GM23338 (cell line): Measurements from ENCODE around the gene IYD. TPM values are rescaled to one million over a fixed set of nuclear protein-coding genes. Genes with fewer than 3 reads are reported as not detected.

Experiments
- ATAC-seq: fragments of 200-7000 bp; cut with Tn5 transposase; 3 replicates; pipeline ENCODE4 v1.9.1; 2020
- DNase-seq: peaks from one replicate; pipeline ENCODE4 v3.0.0-alpha.2; 2015; ENCODE audit warnings: low spot score
- H2AFZ ChIP-seq: fragments of 200-600 bp; sonication (generic); 2 replicates; pipeline ENCODE4 v1.8.0; 2016; ENCODE audit warnings: antibody characterized with exemption, mild to moderate bottlenecking, moderate library complexity
- H3F3A ChIP-seq: fragments of 200-600 bp; sonication (generic); replicated peaks from 2 replicates; pipeline ENCODE4 v1.8.0; 2017; ENCODE audit warnings: antibody characterized with exemption, mixed run types, low read depth
- H3K27ac ChIP-seq: fragments of 200-600 bp; sonication (generic); 2 replicates; pipeline ENCODE4 v1.6.1; 2016; ENCODE audit warnings: low read depth
- H3K27me3 ChIP-seq: fragments of 200-600 bp; sonication (generic); 2 replicates; pipeline ENCODE4 v1.8.0; 2016; ENCODE audit warnings: mild to moderate bottlenecking, mixed run types, moderate library complexity; ENCODE audit not compliant: insufficient read depth
- H3K36me3 ChIP-seq: fragments of 200-600 bp; sonication (generic); 2 replicates; pipeline ENCODE4 v1.8.0; 2016; ENCODE audit warnings: mild to moderate bottlenecking; ENCODE audit not compliant: insufficient read depth
- H3K4me1 ChIP-seq: fragments of 200-600 bp; sonication (generic); 2 replicates; pipeline ENCODE4 v1.8.0; 2016; ENCODE audit warnings: mild to moderate bottlenecking, moderate library complexity; ENCODE audit not compliant: insufficient read depth
- H3K4me2 ChIP-seq: fragments of 200-600 bp; sonication (generic); 2 replicates; pipeline ENCODE4 v1.7.1; 2017; ENCODE audit warnings: mixed run types
- H3K4me3 ChIP-seq: fragments of 200-600 bp; sonication (generic); 2 replicates; pipeline ENCODE4 v1.6.1; 2016; ENCODE audit warnings: mixed run types
- H3K79me2 ChIP-seq: fragments of 200-600 bp; sonication (generic); replicated peaks from 2 replicates; pipeline ENCODE4 v1.8.0; 2017; ENCODE audit warnings: mild to moderate bottlenecking; ENCODE audit not compliant: insufficient read depth
- H3K9me2 ChIP-seq: fragments of 200-600 bp; sonication (generic); 2 replicates; pipeline ENCODE4 v1.8.0; 2017; ENCODE audit not compliant: insufficient read depth
- H4K20me1 ChIP-seq: fragments of 200-600 bp; sonication (generic); replicated peaks from 2 replicates; pipeline ENCODE4 v1.8.0; 2017; ENCODE audit warnings: mild to moderate bottlenecking; ENCODE audit not compliant: insufficient read depth
- H3K27ac Mint-ChIP-seq: 2 replicates; pipeline ENCODE4 v1.8.0; 2020; ENCODE audit warnings: inconsistent platforms, mild to moderate bottlenecking, moderate library complexity, mixed read lengths
- H3K27me3 Mint-ChIP-seq: 3 replicates; pipeline ENCODE4 v1.8.0; 2022; ENCODE audit warnings: low read depth, mild to moderate bottlenecking, moderate library complexity, mixed read lengths, inconsistent platforms; ENCODE audit not compliant: insufficient read depth, poor library complexity
- H3K36me3 Mint-ChIP-seq: 3 replicates; pipeline ENCODE4 v1.8.0; 2021; ENCODE audit warnings: low read depth, mild to moderate bottlenecking, inconsistent platforms, moderate library complexity, mixed read lengths
- H3K4me1 Mint-ChIP-seq: 3 replicates; pipeline ENCODE4 v1.8.0; 2020; ENCODE audit warnings: mild to moderate bottlenecking, inconsistent platforms, mixed read lengths
- H3K4me3 Mint-ChIP-seq: 3 replicates; pipeline ENCODE4 v1.8.0; 2021; ENCODE audit warnings: moderate library complexity, mild to moderate bottlenecking, inconsistent platforms, mixed read lengths
- H3K9me3 Mint-ChIP-seq: 3 replicates; pipeline ENCODE4 v1.8.0; 2020; ENCODE audit warnings: moderate library complexity, mild to moderate bottlenecking, inconsistent platforms, mixed read lengths
- CREB1 ChIP-seq: fragments of 250-450 bp; sonication (Bioruptor Pico); IDR thresholded peaks from 2 replicates; pipeline ENCODE4 v1.5.0; 2020; ENCODE audit warnings: low read depth, mild to moderate bottlenecking, moderate library complexity
- EZH2 ChIP-seq: fragments of 200-600 bp; sonication (generic); IDR thresholded peaks from one replicate; pipeline ENCODE4 v1.8.0; 2017; ENCODE audit warnings: antibody characterized with exemption, mild to moderate bottlenecking, low read depth; ENCODE audit not compliant: unreplicated experiment
- POLR2AphosphoS5 ChIP-seq: IDR thresholded peaks from 2 replicates; pipeline ENCODE4 v1.6.1; 2016; ENCODE audit warnings: antibody characterized with exemption, low read depth
- STAT1 ChIP-seq: IDR thresholded peaks from one replicate; pipeline ENCODE4 v1.6.1; 2016; ENCODE audit warnings: antibody characterized with exemption; ENCODE audit not compliant: unreplicated experiment
- ZNF114 ChIP-seq: fragments of 250-450 bp; sonication (Bioruptor Pico); IDR thresholded peaks from 2 replicates; pipeline ENCODE4 v1.5.0; 2020; ENCODE audit warnings: mild to moderate bottlenecking, moderate library complexity
- ZNF331 ChIP-seq: fragments of 250-450 bp; sonication (Bioruptor Pico); IDR thresholded peaks from 2 replicates; pipeline ENCODE4 v1.5.0; 2020; ENCODE audit warnings: low read depth, mild to moderate bottlenecking, moderate library complexity
- ZNF462 ChIP-seq: fragments of 250-450 bp; sonication (Bioruptor Pico); IDR thresholded peaks from 2 replicates; pipeline ENCODE4 v1.5.0; 2020; ENCODE audit warnings: mild to moderate bottlenecking, moderate library complexity
- polyA plus RNA-seq: library from polyadenylated mRNA; unstranded; fragments of >200 nt; fragmentation: Nextera tagmentation; extraction: Ambion mirVana; gene quantifications from 2 replicates; pipeline ENCODE4 v1.2.1, GENCODE V29; 2016
- total RNA-seq: library from RNA; depleted of rRNA; stranded (reverse); fragments of >200 nt; shearing (Covaris generic); gene quantifications from 2 replicates; pipeline ENCODE4 v1.2.3, GENCODE V29; 2014
- TF ChIP-seq, protein P1 (sequence below), 2 experiments: fragments of 200-600 bp in 1 of 2; sonication (generic) in 1 of 2; conservative IDR thresholded peaks; 2 replicates each; pipeline versions ENCODE4 v1.5.1 to v1.6.1; 2016 to 2017; ENCODE audit warnings: antibody characterized with exemption in 2 of 2, low read depth in 2 of 2, mild to moderate bottlenecking in 2 of 2, moderate library complexity in 1 of 2
- TF ChIP-seq, protein P2 (sequence below): IDR thresholded peaks from one replicate; pipeline ENCODE4 v1.6.1; 2018; ENCODE audit warnings: antibody characterized with exemption; ENCODE audit not compliant: unreplicated experiment
- TF ChIP-seq, protein P3 (sequence below): IDR thresholded peaks from 2 replicates; pipeline ENCODE4 v1.6.1; 2016; ENCODE audit warnings: antibody characterized with exemption

IYD gene
- total and polyA plus RNA-seq, 2 experiments from 2014 or later = not detected

- Histone ChIP-seq H3K36me3 (no peaks in the 10 kb centered on the region), H3K27me3 (no peaks in the 10 kb centered on the region), H3K4me1 (no peaks in the 10 kb centered on the region), H3K27ac (no peak overlapping the region), H3K4me2 (no peak overlapping the region), H3K9me2 (no peaks in the 10 kb centered on the region), H2AFZ (no peak overlapping the region), H3K4me3 (no peak overlapping the region), H3K79me2 (no peaks in the 10 kb centered on the region), H3F3A (no peaks in the 10 kb centered on the region), H4K20me1 (no peaks in the 10 kb centered on the region; the same call in 1 of the 2 replicates)
- peaks cover 7% of the 10 kb centered on the region for H3K27me3 Mint-ChIP-seq
- H3K36me3 Mint-ChIP-seq = no peaks in the 10 kb centered on the region
- H3K4me3 Mint-ChIP-seq = no peak overlapping the region
- H3K9me3 Mint-ChIP-seq = no peaks in the 10 kb centered on the region
- ATAC-seq (no peak), DNase-seq (no peak)
- H3K27ac Mint-ChIP-seq = no peak overlapping the region
- TF ChIP-seq ZNF331 (CRISPR knock-in tag) (no peak), ZNF114 (no peak), CREB1 (no peak), STAT1 (no peak), ZNF462 (CRISPR knock-in tag) (no peak), POLR2AphosphoS5 (no peak), EZH2 (no peak)
- TF ChIP-seq, protein P1, sequence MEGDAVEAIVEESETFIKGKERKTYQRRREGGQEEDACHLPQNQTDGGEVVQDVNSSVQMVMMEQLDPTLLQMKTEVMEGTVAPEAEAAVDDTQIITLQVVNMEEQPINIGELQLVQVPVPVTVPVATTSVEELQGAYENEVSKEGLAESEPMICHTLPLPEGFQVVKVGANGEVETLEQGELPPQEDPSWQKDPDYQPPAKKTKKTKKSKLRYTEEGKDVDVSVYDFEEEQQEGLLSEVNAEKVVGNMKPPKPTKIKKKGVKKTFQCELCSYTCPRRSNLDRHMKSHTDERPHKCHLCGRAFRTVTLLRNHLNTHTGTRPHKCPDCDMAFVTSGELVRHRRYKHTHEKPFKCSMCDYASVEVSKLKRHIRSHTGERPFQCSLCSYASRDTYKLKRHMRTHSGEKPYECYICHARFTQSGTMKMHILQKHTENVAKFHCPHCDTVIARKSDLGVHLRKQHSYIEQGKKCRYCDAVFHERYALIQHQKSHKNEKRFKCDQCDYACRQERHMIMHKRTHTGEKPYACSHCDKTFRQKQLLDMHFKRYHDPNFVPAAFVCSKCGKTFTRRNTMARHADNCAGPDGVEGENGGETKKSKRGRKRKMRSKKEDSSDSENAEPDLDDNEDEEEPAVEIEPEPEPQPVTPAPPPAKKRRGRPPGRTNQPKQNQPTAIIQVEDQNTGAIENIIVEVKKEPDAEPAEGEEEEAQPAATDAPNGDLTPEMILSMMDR (conservative IDR thresholded peaks at IDR 0.05; ENCODE audit: low read depth in 2 of 2) = no peak
- TF ChIP-seq, protein P2, sequence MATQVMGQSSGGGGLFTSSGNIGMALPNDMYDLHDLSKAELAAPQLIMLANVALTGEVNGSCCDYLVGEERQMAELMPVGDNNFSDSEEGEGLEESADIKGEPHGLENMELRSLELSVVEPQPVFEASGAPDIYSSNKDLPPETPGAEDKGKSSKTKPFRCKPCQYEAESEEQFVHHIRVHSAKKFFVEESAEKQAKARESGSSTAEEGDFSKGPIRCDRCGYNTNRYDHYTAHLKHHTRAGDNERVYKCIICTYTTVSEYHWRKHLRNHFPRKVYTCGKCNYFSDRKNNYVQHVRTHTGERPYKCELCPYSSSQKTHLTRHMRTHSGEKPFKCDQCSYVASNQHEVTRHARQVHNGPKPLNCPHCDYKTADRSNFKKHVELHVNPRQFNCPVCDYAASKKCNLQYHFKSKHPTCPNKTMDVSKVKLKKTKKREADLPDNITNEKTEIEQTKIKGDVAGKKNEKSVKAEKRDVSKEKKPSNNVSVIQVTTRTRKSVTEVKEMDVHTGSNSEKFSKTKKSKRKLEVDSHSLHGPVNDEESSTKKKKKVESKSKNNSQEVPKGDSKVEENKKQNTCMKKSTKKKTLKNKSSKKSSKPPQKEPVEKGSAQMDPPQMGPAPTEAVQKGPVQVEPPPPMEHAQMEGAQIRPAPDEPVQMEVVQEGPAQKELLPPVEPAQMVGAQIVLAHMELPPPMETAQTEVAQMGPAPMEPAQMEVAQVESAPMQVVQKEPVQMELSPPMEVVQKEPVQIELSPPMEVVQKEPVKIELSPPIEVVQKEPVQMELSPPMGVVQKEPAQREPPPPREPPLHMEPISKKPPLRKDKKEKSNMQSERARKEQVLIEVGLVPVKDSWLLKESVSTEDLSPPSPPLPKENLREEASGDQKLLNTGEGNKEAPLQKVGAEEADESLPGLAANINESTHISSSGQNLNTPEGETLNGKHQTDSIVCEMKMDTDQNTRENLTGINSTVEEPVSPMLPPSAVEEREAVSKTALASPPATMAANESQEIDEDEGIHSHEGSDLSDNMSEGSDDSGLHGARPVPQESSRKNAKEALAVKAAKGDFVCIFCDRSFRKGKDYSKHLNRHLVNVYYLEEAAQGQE = no peak
- TF ChIP-seq, protein P3, sequence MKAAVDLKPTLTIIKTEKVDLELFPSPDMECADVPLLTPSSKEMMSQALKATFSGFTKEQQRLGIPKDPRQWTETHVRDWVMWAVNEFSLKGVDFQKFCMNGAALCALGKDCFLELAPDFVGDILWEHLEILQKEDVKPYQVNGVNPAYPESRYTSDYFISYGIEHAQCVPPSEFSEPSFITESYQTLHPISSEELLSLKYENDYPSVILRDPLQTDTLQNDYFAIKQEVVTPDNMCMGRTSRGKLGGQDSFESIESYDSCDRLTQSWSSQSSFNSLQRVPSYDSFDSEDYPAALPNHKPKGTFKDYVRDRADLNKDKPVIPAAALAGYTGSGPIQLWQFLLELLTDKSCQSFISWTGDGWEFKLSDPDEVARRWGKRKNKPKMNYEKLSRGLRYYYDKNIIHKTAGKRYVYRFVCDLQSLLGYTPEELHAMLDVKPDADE = no peak
- H3K4me1 Mint-ChIP-seq = no peaks in the 10 kb centered on the region
Measured at GRCh38 chr6:150336708-150337107, 32.1 kb upstream of the IYD start.
